ENCODE data around the gene RAC2. TPM values are rescaled to one million over a fixed set of nuclear protein-coding genes. Genes with fewer than 3 reads are reported as not detected.
A peak's percentile ranks its signal among the peaks of the same experiment; 100 is the strongest.

Gene RAC2
- total and polyA plus RNA-seq, 9 of the 15 experiments (the other 6 are each of a cell fraction or from before 2014, with no cell fraction given) = 22.7 to 103 (median 43.3) TPM

- Histone ChIP-seq H3K9me1 (ENCODE audit: control insufficient read depth, insufficient read depth, low read length) (no peaks in the 10 kb centered on the region), H3K27me3 (ENCODE audit: control insufficient read depth in 2 of 2, insufficient read depth in 2 of 2, low read length in 2 of 2) (peaks cover 5 to 59% of the 10 kb centered on the region in 2 experiments; a peak in 4 of 5 replicates), H3K4me3 (no peak overlapping the region), H3K4me1 (replicated peaks in 1 of 2; ENCODE audit: control insufficient read depth in 2 of 2, insufficient read depth in 2 of 2, low read length in 2 of 2) (peaks cover 0 to 32% of the 10 kb centered on the region in 2 experiments; a peak in 2 of 5 replicates), H2AFZ (ENCODE audit: low read depth, low read length) (no peak overlapping the region), H3K27ac (ENCODE audit: extremely low read depth, low read depth, low read length) (no peak overlapping the region), H4K20me1 (replicated peaks; ENCODE audit: control insufficient read depth, insufficient read depth, low read length) (0 out of 2 replicates have a peak, but pooled peaks cover 3% of the 10 kb centered on the region), H3K4me2 (ENCODE audit: insufficient read depth, low read length) (no peak overlapping the region), H3K9me3 (replicated peaks; ENCODE audit: control insufficient read depth, insufficient read depth, low read depth, low read length) (no peaks in the 10 kb centered on the region), H3K79me2 (ENCODE audit: control insufficient read depth, insufficient read depth, low read length) (no peaks in the 10 kb centered on the region), H3K9ac (ENCODE audit: insufficient read depth in 1 of 2, low read depth in 2 of 2, low read length in 2 of 2) (peak overlapping the region in 1 of 2 experiments; percentile 61; a peak in 2 of 4 replicates), H3K36me3 (ENCODE audit: control insufficient read depth, insufficient read depth, low read length) (no peaks in the 10 kb centered on the region)
- BruUV-seq (replicated peaks) = no TSS peak
- ChIA-PET POLR2A (interaction anchor here (1.1 kb wide), 1 partner anchor 17 kb away, joined by 3 read pairs; no protein-coding TSS in a partner anchor), CTCF (ENCODE audit: low intra/inter-chr PET ratio) (interaction anchor here (0.6 kb wide), 1 partner anchor 9 kb away, joined by 3 read pairs; no protein-coding TSS in a partner anchor)
- 24% methylated on average over 24 of the region's 31 CpGs for WGBS (ENCODE audit: insufficient coverage, low coverage, missing lambda C conversion rate)
- intact Hi-C loops (cut with micrococcal nuclease) = no loop called here
- FAIRE-seq = no peak
- in situ Hi-C loops (cut with MboI) = no loop called here
- ATAC-seq = no peak
- DNase-seq (ENCODE audit: extremely low read depth in 1 of 4, low spot score in 3 of 4) = no peak
- no peak for TF ChIP-seq ZBTB8A (IDR thresholded peaks at IDR 0.05; ENCODE audit: partially characterized antibody)
- TF ChIP-seq ZNF212 (CRISPR knock-in tag; IDR thresholded peaks at IDR 0.05) = no peak
- TF ChIP-seq KLF13 (tag; IDR thresholded peaks at IDR 0.05; ENCODE audit: borderline replicate concordance, low read depth) = no peak
- TF ChIP-seq, protein P1, sequence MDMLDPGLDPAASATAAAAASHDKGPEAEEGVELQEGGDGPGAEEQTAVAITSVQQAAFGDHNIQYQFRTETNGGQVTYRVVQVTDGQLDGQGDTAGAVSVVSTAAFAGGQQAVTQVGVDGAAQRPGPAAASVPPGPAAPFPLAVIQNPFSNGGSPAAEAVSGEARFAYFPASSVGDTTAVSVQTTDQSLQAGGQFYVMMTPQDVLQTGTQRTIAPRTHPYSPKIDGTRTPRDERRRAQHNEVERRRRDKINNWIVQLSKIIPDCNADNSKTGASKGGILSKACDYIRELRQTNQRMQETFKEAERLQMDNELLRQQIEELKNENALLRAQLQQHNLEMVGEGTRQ (CRISPR knock-in tag; IDR thresholded peaks at IDR 0.05) = no peak
- TF ChIP-seq ZSCAN29 (IDR thresholded peaks at IDR 0.05) = no peak
- TF ChIP-seq TSC22D4 (tag; IDR thresholded peaks at IDR 0.05) = no peak
- TF ChIP-seq, protein P2, sequence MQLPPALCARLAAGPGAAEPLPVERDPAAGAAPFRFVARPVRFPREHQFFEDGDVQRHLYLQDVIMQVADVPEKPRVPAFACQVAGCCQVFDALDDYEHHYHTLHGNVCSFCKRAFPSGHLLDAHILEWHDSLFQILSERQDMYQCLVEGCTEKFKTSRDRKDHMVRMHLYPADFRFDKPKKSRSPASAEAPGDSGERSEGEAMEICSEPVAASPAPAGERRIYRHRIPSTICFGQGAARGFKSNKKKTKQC (CRISPR knock-in tag; IDR thresholded peaks at IDR 0.05) = no peak
- TF ChIP-seq MYC (IDR thresholded peaks at IDR 0.05; ENCODE audit: low read depth, low read length) = no peak
- no peak for TF ChIP-seq MYC (CRISPR knock-in tag; IDR thresholded peaks at IDR 0.05; ENCODE audit: borderline replicate concordance, low read depth)
- no peak for TF ChIP-seq AFF4 (CRISPR knock-in tag; IDR thresholded peaks at IDR 0.05)
- TF ChIP-seq, protein P3, sequence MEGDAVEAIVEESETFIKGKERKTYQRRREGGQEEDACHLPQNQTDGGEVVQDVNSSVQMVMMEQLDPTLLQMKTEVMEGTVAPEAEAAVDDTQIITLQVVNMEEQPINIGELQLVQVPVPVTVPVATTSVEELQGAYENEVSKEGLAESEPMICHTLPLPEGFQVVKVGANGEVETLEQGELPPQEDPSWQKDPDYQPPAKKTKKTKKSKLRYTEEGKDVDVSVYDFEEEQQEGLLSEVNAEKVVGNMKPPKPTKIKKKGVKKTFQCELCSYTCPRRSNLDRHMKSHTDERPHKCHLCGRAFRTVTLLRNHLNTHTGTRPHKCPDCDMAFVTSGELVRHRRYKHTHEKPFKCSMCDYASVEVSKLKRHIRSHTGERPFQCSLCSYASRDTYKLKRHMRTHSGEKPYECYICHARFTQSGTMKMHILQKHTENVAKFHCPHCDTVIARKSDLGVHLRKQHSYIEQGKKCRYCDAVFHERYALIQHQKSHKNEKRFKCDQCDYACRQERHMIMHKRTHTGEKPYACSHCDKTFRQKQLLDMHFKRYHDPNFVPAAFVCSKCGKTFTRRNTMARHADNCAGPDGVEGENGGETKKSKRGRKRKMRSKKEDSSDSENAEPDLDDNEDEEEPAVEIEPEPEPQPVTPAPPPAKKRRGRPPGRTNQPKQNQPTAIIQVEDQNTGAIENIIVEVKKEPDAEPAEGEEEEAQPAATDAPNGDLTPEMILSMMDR (IDR thresholded peaks at IDR 0.05 in 2 of 3, conservative IDR thresholded peaks at IDR 0.05 in 1 of 3; ENCODE audit: insufficient read depth in 2 of 3, low read depth in 1 of 3, low read length in 3 of 3) = no peak
- no peak for TF ChIP-seq POLR2H (tag; IDR thresholded peaks at IDR 0.05; ENCODE audit: low read depth)
- no peak for TF ChIP-seq COPS2 (conservative IDR thresholded peaks at IDR 0.05)
- no peak for TF ChIP-seq ELF2 (CRISPR knock-in tag; IDR thresholded peaks at IDR 0.05)
Measured at GRCh38 chr22:37179622-37180420, 64.2 kb downstream of the RAC2 start.

Measured in K562 (cell line).